ENCODE data around the gene KAZN.

GRCh38 chr1:15107911-15108310 lies 509.4 kb downstream of the KAZN start:
- TF ChIP-seq EZH2 (IDR thresholded peaks at IDR 0.05; ENCODE audit: insufficient read depth, low read length) (no peak), CTCF (IDR thresholded peaks at IDR 0.05; ENCODE audit: insufficient read depth, low read depth, low read length) (no peak)
